GM23338 (cell line): ENCODE data around the gene SPSB4.

Source experiments
- CREB1 ChIP-seq: fragments of 250-450 bp; sonication (Bioruptor Pico); IDR thresholded peaks from 2 replicates; pipeline ENCODE4 v1.5.0; 2020; ENCODE audit warnings: low read depth, mild to moderate bottlenecking, moderate library complexity
- CTCF ChIP-seq, 2 experiments: fragments of 200-600 bp in 1 of 2; sonication (generic) in 1 of 2; conservative IDR thresholded peaks; 2 replicates each; pipeline versions ENCODE4 v1.5.1 to v1.6.1; 2016 to 2017; ENCODE audit warnings: antibody characterized with exemption in 2 of 2, low read depth in 2 of 2, mild to moderate bottlenecking in 2 of 2, moderate library complexity in 1 of 2
- EZH2 ChIP-seq: fragments of 200-600 bp; sonication (generic); IDR thresholded peaks from one replicate; pipeline ENCODE4 v1.8.0; 2017; ENCODE audit warnings: antibody characterized with exemption, mild to moderate bottlenecking, low read depth; ENCODE audit not compliant: unreplicated experiment
- EZH2phosphoT487 ChIP-seq: fragments of 200-600 bp; sonication (generic); IDR thresholded peaks from one replicate; pipeline ENCODE4 v1.8.1; 2018; ENCODE audit warnings: antibody characterized with exemption; ENCODE audit not compliant: unreplicated experiment
- JUNB ChIP-seq: IDR thresholded peaks from one replicate; pipeline ENCODE4 v1.6.1; 2016; ENCODE audit warnings: antibody characterized with exemption; ENCODE audit not compliant: unreplicated experiment
- NANOG ChIP-seq: IDR thresholded peaks from 2 replicates; pipeline ENCODE4 v1.6.1; 2016; ENCODE audit warnings: antibody characterized with exemption, borderline replicate concordance
- POLR2AphosphoS5 ChIP-seq: IDR thresholded peaks from 2 replicates; pipeline ENCODE4 v1.6.1; 2016; ENCODE audit warnings: antibody characterized with exemption, low read depth
- REST ChIP-seq: IDR thresholded peaks from one replicate; pipeline ENCODE4 v1.6.1; 2018; ENCODE audit warnings: antibody characterized with exemption; ENCODE audit not compliant: unreplicated experiment
- STAT1 ChIP-seq: IDR thresholded peaks from one replicate; pipeline ENCODE4 v1.6.1; 2016; ENCODE audit warnings: antibody characterized with exemption; ENCODE audit not compliant: unreplicated experiment
- ZNF114 ChIP-seq: fragments of 250-450 bp; sonication (Bioruptor Pico); IDR thresholded peaks from 2 replicates; pipeline ENCODE4 v1.5.0; 2020; ENCODE audit warnings: mild to moderate bottlenecking, moderate library complexity
- ZNF331 ChIP-seq: fragments of 250-450 bp; sonication (Bioruptor Pico); IDR thresholded peaks from 2 replicates; pipeline ENCODE4 v1.5.0; 2020; ENCODE audit warnings: low read depth, mild to moderate bottlenecking, moderate library complexity
- TF ChIP-seq, protein P1 (sequence below): IDR thresholded peaks from 2 replicates; pipeline ENCODE4 v1.6.1; 2016; ENCODE audit warnings: antibody characterized with exemption
- TF ChIP-seq, protein P2 (sequence below): fragments of 250-450 bp; sonication (Bioruptor Pico); IDR thresholded peaks from 2 replicates; pipeline ENCODE4 v1.5.0; 2020; ENCODE audit warnings: mild to moderate bottlenecking, moderate library complexity

DNA sequence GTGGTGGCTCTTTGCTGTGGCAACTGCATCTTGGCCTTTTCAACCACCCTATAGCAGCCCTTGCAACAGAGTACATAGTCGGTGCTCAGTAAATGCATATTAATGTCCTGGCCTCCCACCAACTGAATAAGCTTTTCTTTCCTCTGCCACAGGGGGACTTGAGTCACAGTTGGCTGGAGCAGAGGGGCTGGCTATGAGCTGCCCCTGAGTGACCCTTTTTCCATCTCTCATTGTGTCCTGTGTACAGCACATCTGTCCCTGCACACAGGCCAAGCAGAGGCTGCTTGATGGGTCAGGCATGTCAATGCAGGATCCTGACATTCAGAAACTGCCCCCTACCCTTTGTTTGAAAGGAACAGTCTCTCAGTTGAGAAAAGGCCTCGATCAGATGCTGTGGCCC, 22.4 kb downstream of the SPSB4 start:
- TF ChIP-seq CTCF (conservative IDR thresholded peaks at IDR 0.05; ENCODE audit: low read depth in 2 of 2): no peak
- no peak for TF ChIP-seq REST
- no peak for TF ChIP-seq POLR2AphosphoS5
- no peak for TF ChIP-seq EZH2
- no peak for TF ChIP-seq ZNF331 (CRISPR knock-in tag)
- TF ChIP-seq EZH2phosphoT487: no peak
- no peak for TF ChIP-seq CREB1 (CRISPR knock-in tag)
- no peak for TF ChIP-seq JUNB
- no peak for TF ChIP-seq NANOG
- TF ChIP-seq, protein P1, sequence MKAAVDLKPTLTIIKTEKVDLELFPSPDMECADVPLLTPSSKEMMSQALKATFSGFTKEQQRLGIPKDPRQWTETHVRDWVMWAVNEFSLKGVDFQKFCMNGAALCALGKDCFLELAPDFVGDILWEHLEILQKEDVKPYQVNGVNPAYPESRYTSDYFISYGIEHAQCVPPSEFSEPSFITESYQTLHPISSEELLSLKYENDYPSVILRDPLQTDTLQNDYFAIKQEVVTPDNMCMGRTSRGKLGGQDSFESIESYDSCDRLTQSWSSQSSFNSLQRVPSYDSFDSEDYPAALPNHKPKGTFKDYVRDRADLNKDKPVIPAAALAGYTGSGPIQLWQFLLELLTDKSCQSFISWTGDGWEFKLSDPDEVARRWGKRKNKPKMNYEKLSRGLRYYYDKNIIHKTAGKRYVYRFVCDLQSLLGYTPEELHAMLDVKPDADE: no peak
- TF ChIP-seq ZNF114: no peak
- TF ChIP-seq, protein P2, sequence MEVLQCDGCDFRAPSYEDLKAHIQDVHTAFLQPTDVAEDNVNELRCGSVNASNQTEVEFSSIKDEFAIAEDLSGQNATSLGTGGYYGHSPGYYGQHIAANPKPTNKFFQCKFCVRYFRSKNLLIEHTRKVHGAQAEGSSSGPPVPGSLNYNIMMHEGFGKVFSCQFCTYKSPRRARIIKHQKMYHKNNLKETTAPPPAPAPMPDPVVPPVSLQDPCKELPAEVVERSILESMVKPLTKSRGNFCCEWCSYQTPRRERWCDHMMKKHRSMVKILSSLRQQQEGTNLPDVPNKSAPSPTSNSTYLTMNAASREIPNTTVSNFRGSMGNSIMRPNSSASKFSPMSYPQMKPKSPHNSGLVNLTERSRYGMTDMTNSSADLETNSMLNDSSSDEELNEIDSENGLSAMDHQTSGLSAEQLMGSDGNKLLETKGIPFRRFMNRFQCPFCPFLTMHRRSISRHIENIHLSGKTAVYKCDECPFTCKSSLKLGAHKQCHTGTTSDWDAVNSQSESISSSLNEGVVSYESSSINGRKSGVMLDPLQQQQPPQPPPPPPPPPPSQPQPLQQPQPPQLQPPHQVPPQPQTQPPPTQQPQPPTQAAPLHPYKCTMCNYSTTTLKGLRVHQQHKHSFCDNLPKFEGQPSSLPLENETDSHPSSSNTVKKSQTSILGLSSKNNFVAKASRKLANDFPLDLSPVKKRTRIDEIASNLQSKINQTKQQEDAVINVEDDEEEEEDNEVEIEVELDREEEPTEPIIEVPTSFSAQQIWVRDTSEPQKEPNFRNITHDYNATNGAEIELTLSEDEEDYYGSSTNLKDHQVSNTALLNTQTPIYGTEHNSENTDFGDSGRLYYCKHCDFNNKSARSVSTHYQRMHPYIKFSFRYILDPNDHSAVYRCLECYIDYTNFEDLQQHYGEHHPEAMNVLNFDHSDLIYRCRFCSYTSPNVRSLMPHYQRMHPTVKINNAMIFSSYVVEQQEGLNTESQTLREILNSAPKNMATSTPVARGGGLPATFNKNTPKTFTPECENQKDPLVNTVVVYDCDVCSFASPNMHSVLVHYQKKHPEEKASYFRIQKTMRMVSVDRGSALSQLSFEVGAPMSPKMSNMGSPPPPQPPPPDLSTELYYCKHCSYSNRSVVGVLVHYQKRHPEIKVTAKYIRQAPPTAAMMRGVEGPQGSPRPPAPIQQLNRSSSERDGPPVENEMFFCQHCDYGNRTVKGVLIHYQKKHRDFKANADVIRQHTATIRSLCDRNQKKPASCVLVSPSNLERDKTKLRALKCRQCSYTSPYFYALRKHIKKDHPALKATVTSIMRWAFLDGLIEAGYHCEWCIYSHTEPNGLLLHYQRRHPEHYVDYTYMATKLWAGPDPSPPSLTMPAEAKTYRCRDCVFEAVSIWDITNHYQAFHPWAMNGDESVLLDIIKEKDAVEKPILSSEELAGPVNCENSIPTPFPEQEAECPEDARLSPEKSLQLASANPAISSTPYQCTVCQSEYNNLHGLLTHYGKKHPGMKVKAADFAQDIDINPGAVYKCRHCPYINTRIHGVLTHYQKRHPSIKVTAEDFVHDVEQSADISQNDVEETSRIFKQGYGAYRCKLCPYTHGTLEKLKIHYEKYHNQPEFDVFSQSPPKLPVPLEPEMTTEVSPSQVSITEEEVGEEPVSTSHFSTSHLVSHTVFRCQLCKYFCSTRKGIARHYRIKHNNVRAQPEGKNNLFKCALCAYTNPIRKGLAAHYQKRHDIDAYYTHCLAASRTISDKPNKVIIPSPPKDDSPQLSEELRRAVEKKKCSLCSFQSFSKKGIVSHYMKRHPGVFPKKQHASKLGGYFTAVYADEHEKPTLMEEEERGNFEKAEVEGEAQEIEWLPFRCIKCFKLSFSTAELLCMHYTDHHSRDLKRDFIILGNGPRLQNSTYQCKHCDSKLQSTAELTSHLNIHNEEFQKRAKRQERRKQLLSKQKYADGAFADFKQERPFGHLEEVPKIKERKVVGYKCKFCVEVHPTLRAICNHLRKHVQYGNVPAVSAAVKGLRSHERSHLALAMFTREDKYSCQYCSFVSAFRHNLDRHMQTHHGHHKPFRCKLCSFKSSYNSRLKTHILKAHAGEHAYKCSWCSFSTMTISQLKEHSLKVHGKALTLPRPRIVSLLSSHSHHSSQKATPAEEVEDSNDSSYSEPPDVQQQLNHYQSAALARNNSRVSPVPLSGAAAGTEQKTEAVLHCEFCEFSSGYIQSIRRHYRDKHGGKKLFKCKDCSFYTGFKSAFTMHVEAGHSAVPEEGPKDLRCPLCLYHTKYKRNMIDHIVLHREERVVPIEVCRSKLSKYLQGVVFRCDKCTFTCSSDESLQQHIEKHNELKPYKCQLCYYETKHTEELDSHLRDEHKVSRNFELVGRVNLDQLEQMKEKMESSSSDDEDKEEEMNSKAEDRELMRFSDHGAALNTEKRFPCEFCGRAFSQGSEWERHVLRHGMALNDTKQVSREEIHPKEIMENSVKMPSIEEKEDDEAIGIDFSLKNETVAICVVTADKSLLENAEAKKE (CRISPR knock-in tag): no peak
- no peak for TF ChIP-seq STAT1
